ENCODE results near the gene ATG16L1. TPM values are rescaled to one million over a fixed set of nuclear protein-coding genes. Genes with fewer than 3 reads are reported as not detected.
"Not testable (repeated sequence)": the region's sequence is repeated elsewhere in the genome, so short reads cannot be mapped to it uniquely, and the experiment has no call there.

The ATG16L1 gene
- total RNA-seq, 2 experiments from 2014 or later, result 22.1 to 24.4 TPM

DNA sequence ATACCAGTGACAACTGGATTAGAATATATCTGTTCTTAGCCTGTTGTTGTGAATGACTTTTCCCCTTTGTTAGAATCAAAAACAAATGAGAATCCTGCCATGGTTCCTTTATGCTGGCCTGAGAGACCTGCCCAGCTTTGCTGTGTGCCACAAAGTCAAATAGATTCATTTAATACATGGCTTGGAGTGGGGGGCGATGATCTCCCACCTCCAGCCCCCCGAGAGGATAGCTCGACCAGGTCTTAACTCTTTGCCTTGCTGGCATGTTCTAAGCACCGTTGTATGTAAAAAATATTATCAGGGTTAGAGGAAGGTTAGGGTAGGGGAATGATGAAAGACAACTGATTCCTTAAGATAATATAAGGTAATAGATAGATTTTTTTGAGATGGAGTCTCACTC lies 80.7 kb downstream of the ATG16L1 start:
- intact Hi-C loops (cut with micrococcal nuclease), result no loop called here
- Mint-ChIP-seq H3K36me3 (ENCODE audit: low read depth) (peaks cover 3% of the 10 kb centered on the region), H3K9me3 (peaks cover 3% of the 10 kb centered on the region), H3K27ac (peak overlapping the region; percentile 94), H3K4me1 (ENCODE audit: low read depth) (peaks cover 36% of the 10 kb centered on the region), H3K4me3 (no peak overlapping the region), H3K27me3 (no peaks in the 10 kb centered on the region)
- DNase-seq (no peak), ATAC-seq (no peak)
- TF ChIP-seq, protein P1, sequence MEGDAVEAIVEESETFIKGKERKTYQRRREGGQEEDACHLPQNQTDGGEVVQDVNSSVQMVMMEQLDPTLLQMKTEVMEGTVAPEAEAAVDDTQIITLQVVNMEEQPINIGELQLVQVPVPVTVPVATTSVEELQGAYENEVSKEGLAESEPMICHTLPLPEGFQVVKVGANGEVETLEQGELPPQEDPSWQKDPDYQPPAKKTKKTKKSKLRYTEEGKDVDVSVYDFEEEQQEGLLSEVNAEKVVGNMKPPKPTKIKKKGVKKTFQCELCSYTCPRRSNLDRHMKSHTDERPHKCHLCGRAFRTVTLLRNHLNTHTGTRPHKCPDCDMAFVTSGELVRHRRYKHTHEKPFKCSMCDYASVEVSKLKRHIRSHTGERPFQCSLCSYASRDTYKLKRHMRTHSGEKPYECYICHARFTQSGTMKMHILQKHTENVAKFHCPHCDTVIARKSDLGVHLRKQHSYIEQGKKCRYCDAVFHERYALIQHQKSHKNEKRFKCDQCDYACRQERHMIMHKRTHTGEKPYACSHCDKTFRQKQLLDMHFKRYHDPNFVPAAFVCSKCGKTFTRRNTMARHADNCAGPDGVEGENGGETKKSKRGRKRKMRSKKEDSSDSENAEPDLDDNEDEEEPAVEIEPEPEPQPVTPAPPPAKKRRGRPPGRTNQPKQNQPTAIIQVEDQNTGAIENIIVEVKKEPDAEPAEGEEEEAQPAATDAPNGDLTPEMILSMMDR (IDR thresholded peaks at IDR 0.05), result no peak
- CTCF ChIA-PET, result interaction anchor here (0.8 to 1.8 kb wide), 5 partner anchors 8 to 111 kb away, joined by 3 to 8 read pairs (median 4); no protein-coding TSS in a partner anchor
- POLR2A ChIA-PET, result interaction anchor here (1.1 kb wide), 1 partner anchor 34 kb away, joined by 3 read pairs; no protein-coding TSS in a partner anchor

DNA sequence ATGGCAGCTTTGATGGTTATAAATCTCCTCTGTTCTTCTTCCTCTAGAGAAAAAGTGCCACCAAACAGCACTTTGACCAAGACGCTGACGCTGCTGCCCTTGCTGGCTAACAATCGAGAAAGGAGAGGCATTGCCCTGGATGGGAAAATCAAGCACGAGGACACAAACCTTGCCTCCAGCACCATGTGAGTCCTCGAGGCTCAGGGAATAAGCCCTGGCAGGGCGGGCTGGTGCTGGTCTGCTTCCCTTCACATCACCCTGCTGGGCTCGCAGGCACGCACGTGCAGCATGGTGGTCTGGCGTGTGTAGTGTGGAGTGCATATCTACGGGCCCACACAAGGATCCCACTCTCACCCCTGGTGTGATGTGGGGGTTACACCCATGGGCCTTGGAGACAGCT lies 83.4 kb downstream of the ATG16L1 start:
- peaks cover 3% of the 10 kb centered on the region for H3K9me3 Mint-ChIP-seq
- H3K36me3 Mint-ChIP-seq (ENCODE audit: low read depth), result peaks cover 3% of the 10 kb centered on the region
- ChIA-PET POLR2A (interaction anchor here (0.6 kb wide), 1 partner anchor 103 kb away, joined by 3 read pairs; no protein-coding TSS in a partner anchor), CTCF (interaction anchor here (1.1 kb wide), 1 partner anchor 13 kb away, joined by 3 read pairs; no protein-coding TSS in a partner anchor)
- no peak overlapping the region for H3K4me3 Mint-ChIP-seq
- DNase-seq, result no peak
- peak overlapping the region; percentile 24 for H3K27ac Mint-ChIP-seq
- no peaks in the 10 kb centered on the region for H3K27me3 Mint-ChIP-seq
- ATAC-seq, result no peak
- H3K4me1 Mint-ChIP-seq (ENCODE audit: low read depth), result peaks cover 42% of the 10 kb centered on the region
- TF ChIP-seq, protein P1 (IDR thresholded peaks at IDR 0.05), result no peak
- intact Hi-C loops (cut with micrococcal nuclease), result no loop called here

DNA sequence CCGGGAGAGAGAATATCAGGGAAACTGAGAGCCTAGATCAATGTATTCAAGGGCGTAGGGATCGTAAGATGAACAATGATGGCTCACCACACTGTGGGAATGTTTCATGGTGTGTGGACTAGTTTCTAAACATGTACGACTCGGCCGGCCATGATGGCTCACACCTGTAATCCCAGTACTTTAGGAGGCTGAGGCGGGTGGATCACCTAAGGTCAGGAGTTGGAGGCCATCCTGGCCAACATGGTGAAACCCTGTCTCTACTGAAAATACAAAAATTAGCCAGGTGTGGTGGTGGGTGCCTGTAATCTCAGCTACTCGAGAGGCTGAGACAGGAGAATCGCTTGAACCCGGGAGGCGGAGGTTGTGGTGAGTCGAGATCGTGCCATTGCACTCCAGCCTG lies 84.6 kb downstream of the ATG16L1 start:
- CTCF ChIA-PET; POLR2A ChIA-PET; H3K4me3 Mint-ChIP-seq; H3K9me3 Mint-ChIP-seq; H3K36me3 Mint-ChIP-seq (ENCODE audit: low read depth); H3K27me3 Mint-ChIP-seq; DNase-seq; intact Hi-C loops (cut with micrococcal nuclease); H3K27ac Mint-ChIP-seq; ATAC-seq: not testable (repeated sequence)
- H3K4me1 Mint-ChIP-seq (ENCODE audit: low read depth), result peaks cover 37% of the 10 kb centered on the region

DNA sequence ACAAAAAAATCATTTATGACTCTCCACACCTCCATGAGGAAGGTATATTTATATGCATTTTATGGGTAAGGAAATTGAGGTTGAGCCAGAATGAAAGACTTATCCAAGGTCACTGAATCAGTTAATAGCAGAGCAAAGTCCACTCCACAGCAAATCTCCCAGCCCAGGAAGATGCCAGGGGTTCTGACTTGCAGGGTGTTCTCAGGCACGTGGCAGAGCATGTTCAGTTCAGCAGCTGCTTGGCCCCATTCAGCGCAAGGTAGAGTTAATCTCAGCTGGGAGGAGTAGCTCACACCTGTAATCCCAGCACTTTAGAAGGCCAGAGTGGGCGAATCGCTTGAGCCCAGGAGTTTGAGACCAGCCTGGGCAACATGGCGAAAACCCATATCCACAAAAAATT lies 85.1 kb downstream of the ATG16L1 start:
- ATAC-seq, result no peak
- H3K9me3 Mint-ChIP-seq, result peaks cover 3% of the 10 kb centered on the region
- ChIA-PET CTCF (interaction anchor here (1.2 kb wide), 1 partner anchor 48 kb away, joined by 3 read pairs; no protein-coding TSS in a partner anchor), POLR2A (no interaction called here)
- no peaks in the 10 kb centered on the region for H3K27me3 Mint-ChIP-seq
- peaks cover 3% of the 10 kb centered on the region for H3K36me3 Mint-ChIP-seq (ENCODE audit: low read depth)
- DNase-seq, result no peak
- H3K27ac Mint-ChIP-seq, result no peak overlapping the region
- H3K4me3 Mint-ChIP-seq, result no peak overlapping the region
- TF ChIP-seq, protein P1 (IDR thresholded peaks at IDR 0.05), result no peak
- peaks cover 32% of the 10 kb centered on the region for H3K4me1 Mint-ChIP-seq (ENCODE audit: low read depth)
- intact Hi-C loops (cut with micrococcal nuclease), result no loop called here

DNA sequence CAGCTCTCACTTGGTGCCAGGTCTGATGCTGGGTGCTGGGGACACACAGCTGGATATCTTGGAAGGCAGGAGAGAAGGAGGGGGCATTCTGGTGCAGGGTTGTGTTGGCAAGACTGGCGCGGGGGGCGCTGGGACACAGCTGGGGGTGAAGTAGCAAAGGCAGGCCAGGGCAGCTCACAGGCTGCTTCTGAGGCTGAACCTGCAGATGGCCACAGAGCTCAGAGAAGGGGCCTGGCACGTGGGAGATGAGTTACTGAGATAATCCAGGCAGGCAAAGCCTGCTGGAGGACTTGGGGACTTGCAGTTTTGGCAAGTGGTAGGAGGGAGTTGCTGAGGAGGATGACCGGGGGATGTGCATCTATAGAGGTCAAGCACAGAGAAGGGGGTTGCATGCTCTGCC lies 86.6 kb downstream of the ATG16L1 start:
- Mint-ChIP-seq H3K27me3 (no peaks in the 10 kb centered on the region), H3K4me1 (ENCODE audit: low read depth) (peaks cover 23% of the 10 kb centered on the region), H3K36me3 (ENCODE audit: low read depth) (no peaks in the 10 kb centered on the region), H3K27ac (no peak overlapping the region), H3K4me3 (no peak overlapping the region), H3K9me3 (no peaks in the 10 kb centered on the region)
- ChIA-PET POLR2A (no interaction called here), CTCF (interaction anchor here (1.2 kb wide), 1 partner anchor 49 kb away, joined by 3 read pairs; no protein-coding TSS in a partner anchor)
- intact Hi-C loops (cut with micrococcal nuclease), result no loop called here
- DNase-seq, result no peak
- TF ChIP-seq, protein P1 (IDR thresholded peaks at IDR 0.05), result no peak
- ATAC-seq, result no peak

Measured in activated CD8-positive, alpha-beta T cell treated with anti-CD3 and anti-CD28 coated beads for 36 hours (primary cell).